ENCODE data around the gene SETDB1.
"Not testable (repeated sequence)": the region's sequence is repeated elsewhere in the genome, so short reads cannot be mapped to it uniquely, and the experiment has no call there.

Gene SETDB1

GRCh38 chr1:150926097-150926741 is at the start of gene SETDB1:
Gene SETDB1, plus strand, starts transcription at chr1:150926363. Its CDS starts 1,352 bp downstream, at chr1:150927715.
- peak; percentile 82 to 83 for DNase-seq (ENCODE audit: low read depth in 1 of 2, low spot score in 1 of 2)

GRCh38 chr1:150878931-150879330 is 47.2 kb upstream of the SETDB1 start:
- not testable (repeated sequence) for DNase-seq (ENCODE audit: low read depth in 1 of 2, low spot score in 1 of 2)

GRCh38 chr1:150881331-150882070 is 44.7 kb upstream of the SETDB1 start:
- no peak for DNase-seq (ENCODE audit: low read depth in 1 of 2, low spot score in 1 of 2)

- not testable (repeated sequence) for DNase-seq (ENCODE audit: low read depth in 1 of 2, low spot score in 1 of 2)
Measured at GRCh38 chr1:150883121-150883520, 43.0 kb upstream of the SETDB1 start.

GRCh38 chr1:150887018-150887417 is 39.1 kb upstream of the SETDB1 start, which contains the start of gene CTXND2:
Gene CTXND2, plus strand, starts transcription at chr1:150887136. Its CDS starts 25,179 bp downstream, at chr1:150912315.
- no peak for DNase-seq (ENCODE audit: low read depth in 1 of 2, low spot score in 1 of 2)

GRCh38 chr1:150888727-150889126 is 37.4 kb upstream of the SETDB1 start:
- DNase-seq (ENCODE audit: low read depth in 1 of 2, low spot score in 1 of 2) = no peak

GRCh38 chr1:150890033-150890416 is 36.1 kb upstream of the SETDB1 start:
- DNase-seq (ENCODE audit: low read depth in 1 of 2, low spot score in 1 of 2) = no peak

GRCh38 chr1:150893336-150893913 is 32.7 kb upstream of the SETDB1 start:
- DNase-seq (ENCODE audit: low read depth in 1 of 2, low spot score in 1 of 2) = no peak

- DNase-seq (ENCODE audit: low read depth in 1 of 2, low spot score in 1 of 2) = no peak
Measured at GRCh38 chr1:150895618-150896017, 30.5 kb upstream of the SETDB1 start.

- not testable (repeated sequence) for DNase-seq (ENCODE audit: low read depth in 1 of 2, low spot score in 1 of 2)
Measured at GRCh38 chr1:150899795-150900194, 26.4 kb upstream of the SETDB1 start.

GRCh38 chr1:150902346-150902745 is 23.8 kb upstream of the SETDB1 start:
- DNase-seq (ENCODE audit: low read depth in 1 of 2, low spot score in 1 of 2) = no peak

GRCh38 chr1:150902751-150903150 is 23.4 kb upstream of the SETDB1 start:
- DNase-seq (ENCODE audit: low read depth in 1 of 2, low spot score in 1 of 2) = no peak

- no peak for DNase-seq (ENCODE audit: low read depth in 1 of 2, low spot score in 1 of 2)
Measured at GRCh38 chr1:150905301-150905700, 20.9 kb upstream of the SETDB1 start.

GRCh38 chr1:150906329-150906728 is 19.8 kb upstream of the SETDB1 start:
- no peak for DNase-seq (ENCODE audit: low read depth in 1 of 2, low spot score in 1 of 2)

GRCh38 chr1:150906813-150907212 is 19.4 kb upstream of the SETDB1 start:
- DNase-seq (ENCODE audit: low read depth in 1 of 2, low spot score in 1 of 2) = no peak

GRCh38 chr1:150909585-150910180 is 16.5 kb upstream of the SETDB1 start:
- DNase-seq (ENCODE audit: low read depth in 1 of 2, low spot score in 1 of 2) = no peak

GRCh38 chr1:150912623-150913022 is 13.5 kb upstream of the SETDB1 start:
- DNase-seq (ENCODE audit: low read depth in 1 of 2, low spot score in 1 of 2) = no peak

GRCh38 chr1:150917387-150917786 is 8.8 kb upstream of the SETDB1 start:
- no peak for DNase-seq (ENCODE audit: low read depth in 1 of 2, low spot score in 1 of 2)

- DNase-seq (ENCODE audit: low read depth in 1 of 2, low spot score in 1 of 2) = peak; percentile 42 to 55
Measured at GRCh38 chr1:150922519-150922975, 3.6 kb upstream of the SETDB1 start.

- no peak for DNase-seq (ENCODE audit: low read depth in 1 of 2, low spot score in 1 of 2)
Measured at GRCh38 chr1:150925080-150925479, 1.1 kb upstream of the SETDB1 start.

- no peak for DNase-seq (ENCODE audit: low read depth in 1 of 2, low spot score in 1 of 2)
Measured at GRCh38 chr1:150927624-150928023, 1.5 kb downstream of the SETDB1 start.

- no peak for DNase-seq (ENCODE audit: low read depth in 1 of 2, low spot score in 1 of 2)
Measured at GRCh38 chr1:150928286-150928685, 2.1 kb downstream of the SETDB1 start.
